Smooth muscle cell (in vitro differentiated cells): Measurements from ENCODE around the gene NPAS3. TPM values are rescaled to one million over a fixed set of nuclear protein-coding genes. Genes with fewer than 3 reads are reported as not detected.

Experiments used
- DNase-seq: peaks from one replicate; lab custom pipeline; 2025; ENCODE audit not compliant: unreplicated experiment; lab: John Stamatoyannopoulos, UW
- H2AFZ ChIP-seq: fragments of 200-600 bp; sonication (generic); 2 replicates; pipeline ENCODE4 v1.6.0; 2016; ENCODE audit warnings: antibody characterized with exemption, low read depth, mild to moderate bottlenecking
- H3F3A ChIP-seq: fragments of 200-600 bp; sonication (generic); 2 replicates; pipeline ENCODE4 v1.6.0; 2017; ENCODE audit warnings: antibody characterized with exemption, low read depth
- H3K27ac ChIP-seq: fragments of 200-600 bp; sonication (generic); 2 replicates; pipeline ENCODE4 v1.5.1; 2016; ENCODE audit warnings: low read depth, mild to moderate bottlenecking
- H3K27me3 ChIP-seq: fragments of 200-600 bp; sonication (generic); 2 replicates; pipeline ENCODE4 v1.6.1; 2016; ENCODE audit warnings: low read depth, mild to moderate bottlenecking
- H3K36me3 ChIP-seq: fragments of 200-600 bp; sonication (generic); 2 replicates; pipeline ENCODE4 v1.5.1; 2016; ENCODE audit warnings: low read depth
- H3K4me1 ChIP-seq: fragments of 200-600 bp; sonication (generic); 2 replicates; pipeline ENCODE4 v1.5.1; 2016; ENCODE audit warnings: low read depth
- H3K4me2 ChIP-seq: fragments of 200-600 bp; sonication (generic); 2 replicates; pipeline ENCODE4 v1.6.0; 2016; ENCODE audit warnings: mild to moderate bottlenecking
- H3K4me3 ChIP-seq: fragments of 200-600 bp; sonication (generic); 2 replicates; pipeline ENCODE4 v1.5.1; 2016; ENCODE audit warnings: mild to moderate bottlenecking
- H3K79me2 ChIP-seq: fragments of 200-600 bp; sonication (generic); 2 replicates; pipeline ENCODE4 v1.6.0; 2016; ENCODE audit warnings: low read depth, mild to moderate bottlenecking
- H3K9ac ChIP-seq: fragments of 200-600 bp; sonication (generic); 2 replicates; pipeline ENCODE4 v1.6.0; 2016; ENCODE audit warnings: low read depth
- H3K9me3 ChIP-seq: fragments of 200-600 bp; sonication (generic); replicated peaks from 2 replicates; pipeline ENCODE4 v1.5.1; 2016; ENCODE audit warnings: low read depth
- H4K20me1 ChIP-seq: fragments of 200-600 bp; sonication (generic); 2 replicates; pipeline ENCODE4 v1.6.0; 2016; ENCODE audit warnings: low read depth
- WGBS: methylation state at CpG from one replicate; pipeline ENCODE4 v1.1.7; 2016; ENCODE audit warnings: low lambda C conversion rate; 5-methylcytosine and 5-hydroxymethylcytosine counted together
- polyA plus RNA-seq: library from polyadenylated mRNA; unstranded; fragments of >200 nt; fragmentation: Nextera tagmentation; extraction: Ambion mirVana; gene quantifications from 2 replicates; pipeline ENCODE4 v1.2.1, GENCODE V29; 2016
- total RNA-seq: library from RNA; depleted of rRNA; stranded (reverse); fragments of >200 nt; gene quantifications from 2 replicates; pipeline ENCODE4 v1.2.3, GENCODE V29; 2014
- TF ChIP-seq, protein P1 (sequence below): fragments of 200-600 bp; sonication (generic); IDR thresholded peaks from 2 replicates; pipeline ENCODE4 v1.5.1; 2017; ENCODE audit warnings: borderline replicate concordance, mild to moderate bottlenecking, antibody characterized with exemption; ENCODE audit not compliant: insufficient read depth, poor library complexity, severe bottlenecking

NPAS3 gene
- total and polyA plus RNA-seq, 2 experiments from 2014 or later = 0.79 to 2.0 TPM

DNA sequence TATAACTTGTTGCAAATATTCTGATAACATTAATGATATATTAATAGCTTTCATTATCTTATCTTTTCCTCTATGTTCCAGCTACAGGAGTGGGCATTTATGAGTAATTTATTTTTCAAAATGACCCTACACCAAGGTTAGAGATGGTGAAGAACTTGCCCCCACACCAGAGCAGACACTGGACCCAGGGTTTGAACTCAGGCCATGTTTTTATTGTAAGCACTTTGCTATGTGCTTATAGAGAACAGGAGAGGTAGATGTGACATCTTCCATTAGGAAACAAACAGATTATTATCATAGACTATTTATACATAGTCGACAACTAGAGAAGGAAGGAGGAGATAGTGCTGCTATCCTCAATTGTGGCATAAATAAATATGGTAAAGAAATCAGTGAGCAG is 747.0 kb downstream of the NPAS3 start:
- H3K27ac ChIP-seq = no peak overlapping the region
- no peak overlapping the region for H2AFZ ChIP-seq
- H3F3A ChIP-seq = no peaks in the 10 kb centered on the region
- WGBS = 91% methylated on average over 1 of the region's 1 CpG
- no peak overlapping the region for H3K4me2 ChIP-seq
- H3K9ac ChIP-seq = no peak overlapping the region
- no peaks in the 10 kb centered on the region for H3K27me3 ChIP-seq
- TF ChIP-seq, protein P1, sequence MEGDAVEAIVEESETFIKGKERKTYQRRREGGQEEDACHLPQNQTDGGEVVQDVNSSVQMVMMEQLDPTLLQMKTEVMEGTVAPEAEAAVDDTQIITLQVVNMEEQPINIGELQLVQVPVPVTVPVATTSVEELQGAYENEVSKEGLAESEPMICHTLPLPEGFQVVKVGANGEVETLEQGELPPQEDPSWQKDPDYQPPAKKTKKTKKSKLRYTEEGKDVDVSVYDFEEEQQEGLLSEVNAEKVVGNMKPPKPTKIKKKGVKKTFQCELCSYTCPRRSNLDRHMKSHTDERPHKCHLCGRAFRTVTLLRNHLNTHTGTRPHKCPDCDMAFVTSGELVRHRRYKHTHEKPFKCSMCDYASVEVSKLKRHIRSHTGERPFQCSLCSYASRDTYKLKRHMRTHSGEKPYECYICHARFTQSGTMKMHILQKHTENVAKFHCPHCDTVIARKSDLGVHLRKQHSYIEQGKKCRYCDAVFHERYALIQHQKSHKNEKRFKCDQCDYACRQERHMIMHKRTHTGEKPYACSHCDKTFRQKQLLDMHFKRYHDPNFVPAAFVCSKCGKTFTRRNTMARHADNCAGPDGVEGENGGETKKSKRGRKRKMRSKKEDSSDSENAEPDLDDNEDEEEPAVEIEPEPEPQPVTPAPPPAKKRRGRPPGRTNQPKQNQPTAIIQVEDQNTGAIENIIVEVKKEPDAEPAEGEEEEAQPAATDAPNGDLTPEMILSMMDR = no peak
- H3K36me3 ChIP-seq = no peaks in the 10 kb centered on the region
- no peaks in the 10 kb centered on the region for H3K9me3 ChIP-seq
- H3K79me2 ChIP-seq = no peaks in the 10 kb centered on the region
- DNase-seq = no peak
- H3K4me1 ChIP-seq = no peaks in the 10 kb centered on the region
- no peak overlapping the region for H3K4me3 ChIP-seq
- H4K20me1 ChIP-seq = no peaks in the 10 kb centered on the region

DNA sequence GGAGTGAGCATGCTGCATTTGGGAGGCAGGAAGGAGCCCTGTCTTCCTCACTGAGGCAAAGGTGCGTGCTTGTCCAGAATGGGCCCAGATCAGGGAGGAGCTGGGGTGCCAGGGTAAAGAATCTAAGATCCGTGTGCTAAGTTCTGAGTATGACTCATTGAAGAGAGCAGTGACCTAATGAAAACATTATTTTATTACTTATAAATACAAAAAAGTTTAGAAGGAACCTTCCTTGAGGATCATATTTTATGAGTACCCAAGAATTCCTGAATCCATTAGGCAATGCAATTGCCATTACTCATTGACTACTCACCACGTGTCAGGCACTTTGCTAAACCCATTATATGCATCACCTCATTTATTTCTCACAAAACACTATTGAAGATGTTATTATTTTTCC is 747.5 kb downstream of the NPAS3 start:
- no peak overlapping the region for H3K9ac ChIP-seq
- TF ChIP-seq, protein P1 = no peak
- no peaks in the 10 kb centered on the region for H3K4me1 ChIP-seq
- no peaks in the 10 kb centered on the region for H3K36me3 ChIP-seq
- H3K27ac ChIP-seq = no peak overlapping the region
- H3K27me3 ChIP-seq = no peaks in the 10 kb centered on the region
- no peak overlapping the region for H2AFZ ChIP-seq
- no peak for DNase-seq
- H3K4me3 ChIP-seq = no peak overlapping the region
- no peaks in the 10 kb centered on the region for H3K9me3 ChIP-seq
- no peak overlapping the region for H3K4me2 ChIP-seq
- no peaks in the 10 kb centered on the region for H4K20me1 ChIP-seq
- WGBS = 57% methylated on average over 3 of the region's 3 CpGs
- H3F3A ChIP-seq = no peaks in the 10 kb centered on the region
- no peaks in the 10 kb centered on the region for H3K79me2 ChIP-seq

DNA sequence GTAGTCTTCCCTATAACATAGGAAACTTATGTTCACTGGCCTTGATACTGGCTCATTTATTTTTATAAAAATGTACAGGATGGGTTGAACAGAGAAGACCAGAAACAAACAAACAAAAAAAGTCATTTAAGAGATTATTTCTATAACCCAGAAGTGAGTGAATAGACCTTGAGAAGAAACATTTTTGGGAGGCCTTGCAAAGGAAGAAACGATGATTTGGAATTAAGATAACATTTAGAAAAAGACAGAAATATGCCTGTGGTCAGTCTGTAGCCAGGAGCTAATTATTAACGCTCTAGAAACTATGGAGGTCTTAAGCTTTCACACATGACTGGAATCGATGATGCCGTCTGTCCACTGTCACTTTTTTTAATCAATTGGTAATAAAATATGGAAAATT is 748.2 kb downstream of the NPAS3 start:
- H3K4me3 ChIP-seq = no peak overlapping the region
- H3K27ac ChIP-seq = no peak overlapping the region
- no peak overlapping the region for H3K9ac ChIP-seq
- H3K9me3 ChIP-seq = no peaks in the 10 kb centered on the region
- no peaks in the 10 kb centered on the region for H3K27me3 ChIP-seq
- WGBS = 71% methylated on average over 4 of the region's 4 CpGs
- no peaks in the 10 kb centered on the region for H3K36me3 ChIP-seq
- DNase-seq = no peak
- H3F3A ChIP-seq = no peaks in the 10 kb centered on the region
- no peaks in the 10 kb centered on the region for H4K20me1 ChIP-seq
- no peaks in the 10 kb centered on the region for H3K79me2 ChIP-seq
- H3K4me1 ChIP-seq = no peaks in the 10 kb centered on the region
- TF ChIP-seq, protein P1 = no peak
- no peak overlapping the region for H2AFZ ChIP-seq
- no peak overlapping the region for H3K4me2 ChIP-seq

DNA sequence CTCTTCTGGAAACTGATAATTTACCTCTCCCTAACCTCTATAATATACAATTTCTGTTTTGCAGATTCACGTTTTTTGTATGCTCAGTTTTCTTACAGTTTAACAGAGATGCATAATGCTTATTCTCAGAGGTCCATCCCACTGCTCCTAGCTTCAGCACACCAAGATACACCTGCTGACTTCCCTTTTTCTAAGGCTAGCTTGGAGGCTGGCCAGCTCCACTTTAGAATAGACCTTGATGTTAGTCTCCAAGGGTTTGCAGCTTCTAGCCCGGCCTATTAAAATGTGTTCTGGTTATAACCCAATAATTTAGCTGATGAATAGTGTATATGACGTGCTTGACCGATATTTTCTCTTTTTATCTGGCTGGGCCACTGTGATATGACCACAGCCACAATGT is 751.0 kb downstream of the NPAS3 start:
- 96% methylated on average over 4 of the region's 4 CpGs for whole genome bisulfite sequencing

More for the DNA sequence above, 751.0 kb downstream of the NPAS3 start:
- H3K9ac ChIP-seq = no peak overlapping the region
- H3F3A ChIP-seq = no peaks in the 10 kb centered on the region
- DNase-seq = no peak
- H3K4me2 ChIP-seq = no peak overlapping the region
- TF ChIP-seq, protein P1 = no peak
- no peaks in the 10 kb centered on the region for H4K20me1 ChIP-seq
- H3K27me3 ChIP-seq = no peaks in the 10 kb centered on the region
- no peaks in the 10 kb centered on the region for H3K79me2 ChIP-seq
- H3K36me3 ChIP-seq = no peaks in the 10 kb centered on the region
- no peak overlapping the region for H3K4me3 ChIP-seq
- peaks cover 5% of the 10 kb centered on the region for H3K4me1 ChIP-seq
- no peak overlapping the region for H3K27ac ChIP-seq
- H2AFZ ChIP-seq = no peak overlapping the region
- no peaks in the 10 kb centered on the region for H3K9me3 ChIP-seq
